GM21447 (cell line): Measurements from ENCODE around the gene SPINT4.
"Not testable (repeated sequence)": the region's sequence is repeated elsewhere in the genome, so short reads cannot be mapped to it uniquely, and the experiment has no call there.

Experiments
- ATAC-seq: cut with Tn5 transposase; IDR thresholded peaks from one replicate; pipeline ENCODE4 v1.9.1; 2021; ENCODE audit not compliant: unreplicated experiment

Gene SPINT4

GRCh38 chr20:45764618-45765282 is 42.6 kb downstream of the SPINT4 start:
- not testable (repeated sequence) for ATAC-seq

GRCh38 chr20:45765307-45765875 is 43.2 kb downstream of the SPINT4 start:
- ATAC-seq = no peak

GRCh38 chr20:45765980-45766379 is 43.8 kb downstream of the SPINT4 start:
- no peak for ATAC-seq

- no peak for ATAC-seq
Measured at GRCh38 chr20:45768479-45768878, 46.3 kb downstream of the SPINT4 start.

GRCh38 chr20:45771182-45771759 is 49.1 kb downstream of the SPINT4 start:
- ATAC-seq = no peak

- ATAC-seq = no peak
Measured at GRCh38 chr20:45772693-45773092, 50.5 kb downstream of the SPINT4 start.

- ATAC-seq = no peak
Measured at GRCh38 chr20:45774945-45775344, 52.8 kb downstream of the SPINT4 start.

- ATAC-seq = no peak
Measured at GRCh38 chr20:45775411-45775810, 53.3 kb downstream of the SPINT4 start.
